Measurements from ENCODE around the gene PDXP. TPM values are rescaled to one million over a fixed set of nuclear protein-coding genes. Genes with fewer than 3 reads are reported as not detected.

PDXP gene
- total and polyA plus RNA-seq, 2 of the 13 experiments (the other 11 are each of a cell fraction or from before 2014, with no cell fraction given) = 58.2 to 70.6 TPM

GRCh38 chr22:37674951-37675929 is 16.7 kb downstream of the PDXP start, which contains the start of gene LGALS1 (continued):
- TF ChIP-seq KLF6 (CRISPR knock-in tag; IDR thresholded peaks at IDR 0.05) (no peak; the same call in 1 of the 2 replicates), REST (IDR thresholded peaks at IDR 0.05; ENCODE audit: borderline replicate concordance in 1 of 2, low read depth in 1 of 2, low read length in 2 of 2) (no peak), ATF2 (CRISPR knock-in tag; IDR thresholded peaks at IDR 0.05) (no peak), KAT2B (IDR thresholded peaks at IDR 0.05; ENCODE audit: borderline replicate concordance, low read depth, low read length) (no peak), ZKSCAN1 (IDR thresholded peaks at IDR 0.05; ENCODE audit: low read length) (no peak), ZBTB34 (CRISPR knock-in tag; IDR thresholded peaks at IDR 0.05) (no peak), NFAT5 (CRISPR knock-in tag; IDR thresholded peaks at IDR 0.05) (no peak), ZNF580 (CRISPR knock-in tag; IDR thresholded peaks at IDR 0.05; ENCODE audit: borderline replicate concordance, low read depth) (no peak), ZBTB8A (CRISPR knock-in tag; IDR thresholded peaks at IDR 0.05; ENCODE audit: borderline replicate concordance, low read depth) (no peak), ZNF766 (CRISPR knock-in tag; IDR thresholded peaks at IDR 0.05; ENCODE audit: borderline replicate concordance) (no peak), ZNF333 (CRISPR knock-in tag; IDR thresholded peaks at IDR 0.05; ENCODE audit: borderline replicate concordance) (no peak; the same call in 1 of the 2 replicates), SMAD1 (CRISPR knock-in tag; IDR thresholded peaks at IDR 0.05; ENCODE audit: borderline replicate concordance, low read depth) (no peak), SOX5 (CRISPR knock-in tag; IDR thresholded peaks at IDR 0.05; ENCODE audit: borderline replicate concordance) (peak; percentile 37; the same call in 1 of the 2 replicates), MZF1 (CRISPR knock-in tag; IDR thresholded peaks at IDR 0.05; ENCODE audit: borderline replicate concordance) (no peak)

Data from HepG2 (cell line).